NK-92 treated with Interleukin-12 subunit alpha and Interleukin-12 subunit beta, amount 100 ng/mL, for 24 hours (cell line): ENCODE data around the gene DPP6.

Experiments used
- DNase-seq: peaks from one replicate; lab custom pipeline; 2025; lab: John Stamatoyannopoulos, UW

DPP6 gene

GRCh38 chr7:154338701-154339506 is 286.7 kb downstream of the DPP6 start:
- DNase-seq: no peak

GRCh38 chr7:154342971-154343633 is 290.9 kb downstream of the DPP6 start:
- no peak for DNase-seq

- DNase-seq: no peak
Measured at GRCh38 chr7:154343778-154344412, 291.7 kb downstream of the DPP6 start.

DNA sequence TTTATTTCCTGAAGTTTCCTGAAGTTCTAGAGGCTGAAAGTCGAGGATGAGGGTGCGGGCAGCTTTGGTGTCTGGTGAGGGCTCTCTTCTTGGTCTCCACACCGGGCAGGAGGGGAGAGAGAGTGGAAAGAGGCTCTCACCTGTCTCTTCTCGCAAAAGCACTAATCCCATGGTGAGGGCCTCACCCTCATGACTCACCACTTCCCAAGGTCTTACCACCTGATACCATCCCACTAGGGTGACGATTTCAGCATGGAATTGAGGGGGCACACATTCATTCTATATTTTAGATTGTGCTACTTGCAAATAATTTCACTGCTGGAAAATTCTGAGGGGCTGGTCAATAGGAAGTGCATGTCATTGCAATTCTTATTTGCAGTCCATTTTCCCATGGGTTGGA is 292.9 kb downstream of the DPP6 start:
- no peak for DNase-seq

DNA sequence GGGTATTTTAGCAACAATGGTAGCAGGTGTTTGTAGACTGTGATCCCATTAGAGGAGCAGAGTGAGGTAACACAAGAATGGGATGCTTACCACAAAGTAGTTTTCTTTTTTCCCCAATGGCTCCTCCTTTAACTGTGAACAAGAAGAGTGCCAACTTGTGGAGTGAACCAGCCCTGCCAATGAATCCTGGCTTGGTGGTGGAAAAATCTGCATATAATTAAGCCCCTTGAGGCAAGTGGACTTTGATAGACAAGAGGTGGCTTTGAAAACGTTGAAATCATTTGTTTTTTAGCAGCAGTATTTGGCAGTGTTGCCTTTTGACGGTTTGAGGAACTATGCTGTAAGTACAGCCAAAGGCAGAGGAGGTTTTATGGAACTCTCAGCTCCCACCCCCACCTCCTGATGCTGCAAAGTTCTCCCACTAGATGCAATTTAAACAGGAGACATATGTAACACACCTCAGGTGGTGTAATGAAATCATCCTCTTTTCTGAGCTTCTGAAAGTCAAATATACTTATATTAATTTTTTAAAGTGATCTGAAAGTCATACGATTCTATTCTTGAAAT is 295.6 kb downstream of the DPP6 start:
- DNase-seq: no peak

DNA sequence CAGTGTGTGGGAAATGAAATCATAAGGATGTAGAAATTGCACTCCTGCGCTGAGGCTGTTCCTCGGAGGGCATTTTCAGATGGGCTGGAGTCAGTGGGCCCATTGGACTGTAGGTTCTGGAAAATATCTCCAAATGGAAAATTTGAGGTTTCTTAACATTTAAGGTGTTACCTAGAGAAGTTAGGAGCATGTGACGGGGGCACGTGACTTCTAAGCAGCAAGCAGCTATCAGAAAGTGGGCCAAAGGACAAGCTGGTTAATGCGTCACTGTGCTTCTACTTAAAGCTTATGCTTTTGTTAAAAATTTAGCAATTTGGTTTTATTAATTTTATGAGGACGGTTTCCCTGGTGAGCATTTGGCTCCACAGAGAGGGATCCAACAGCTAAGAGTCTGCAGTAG is 298.7 kb downstream of the DPP6 start:
- no peak for DNase-seq

DNA sequence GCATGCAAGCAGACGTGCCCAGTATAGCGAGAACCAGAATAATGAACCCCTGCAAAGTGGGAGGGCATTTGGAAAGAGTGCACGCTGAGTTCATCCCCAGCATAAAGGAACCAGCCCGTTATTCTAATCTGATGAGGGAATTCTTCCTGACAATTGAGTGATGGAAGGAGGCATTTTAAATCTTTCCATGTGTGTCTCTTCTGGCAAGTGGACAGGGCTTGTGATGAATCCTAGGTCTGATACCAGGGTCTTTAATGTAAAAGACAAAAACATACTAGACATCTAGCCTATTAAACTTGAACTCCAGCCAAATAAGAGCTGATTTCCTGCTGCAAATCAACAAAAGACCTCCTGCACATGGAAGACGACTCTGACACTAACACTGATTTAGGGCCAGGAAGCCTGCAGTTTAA is 301.2 kb downstream of the DPP6 start:
- no peak for DNase-seq

- no peak for DNase-seq
Measured at GRCh38 chr7:154364170-154364569, 312.0 kb downstream of the DPP6 start.

- DNase-seq: no peak
Measured at GRCh38 chr7:154371424-154371823, 319.2 kb downstream of the DPP6 start.

- DNase-seq: no peak
Measured at GRCh38 chr7:154372011-154372601, 319.9 kb downstream of the DPP6 start.

DNA sequence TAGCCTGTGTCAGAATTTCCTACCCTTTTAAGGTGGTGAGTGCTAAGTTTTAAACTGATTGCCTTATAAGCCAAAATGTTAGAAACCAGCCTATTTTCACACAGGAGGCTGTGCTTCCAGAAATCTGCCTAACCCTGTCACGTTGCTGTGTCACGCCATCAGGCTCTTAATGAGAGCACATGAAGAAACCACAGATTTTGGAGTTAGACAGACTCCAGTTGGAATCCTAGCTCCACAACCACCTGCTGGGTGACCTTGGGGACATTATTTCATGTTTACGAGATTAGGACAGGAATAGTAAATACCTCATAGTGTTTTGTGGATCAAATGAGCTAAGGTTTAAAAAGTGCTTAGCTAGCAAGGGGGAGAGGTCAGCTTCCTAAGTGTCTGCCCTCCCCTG is 321.8 kb downstream of the DPP6 start:
- DNase-seq: no peak

DNA sequence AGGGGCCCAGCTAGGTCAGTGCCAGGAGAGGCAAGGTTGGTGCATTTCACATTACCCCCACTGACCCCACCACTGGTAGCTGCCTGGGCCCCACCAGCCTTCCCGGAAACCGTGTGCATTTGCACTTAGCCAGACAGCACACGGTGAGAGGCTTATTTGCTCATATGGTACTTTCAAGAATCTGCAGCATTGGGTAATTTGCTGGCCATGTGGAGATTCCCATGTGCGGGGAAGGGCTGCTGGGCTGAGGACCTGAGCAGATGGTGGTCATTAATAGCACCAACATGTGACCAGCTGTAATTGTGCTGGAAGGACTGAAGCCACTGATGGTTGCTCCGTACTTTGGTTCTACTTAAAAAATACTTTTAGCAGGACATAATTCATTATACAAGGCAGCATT is 323.8 kb downstream of the DPP6 start:
- DNase-seq: no peak

GRCh38 chr7:154380771-154381170 is 328.6 kb downstream of the DPP6 start:
- no peak for DNase-seq

DNA sequence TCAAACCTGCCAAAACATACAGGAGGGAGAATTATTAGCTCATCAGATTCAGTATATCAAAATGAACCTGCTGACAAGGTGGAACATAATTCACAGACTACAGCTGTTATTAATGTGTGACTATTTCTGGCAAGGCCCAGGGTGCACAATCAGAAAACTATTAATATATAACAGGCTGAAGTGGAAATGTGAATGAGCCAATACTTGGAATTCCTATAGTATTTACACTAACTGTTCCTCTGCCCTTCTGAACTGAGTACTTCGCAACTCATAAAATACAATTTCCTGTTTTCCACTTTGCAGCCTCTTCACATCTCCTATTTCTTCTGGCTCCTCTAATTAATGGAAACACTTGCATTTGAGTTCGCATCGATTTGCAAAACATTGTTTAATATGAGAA is 330.8 kb downstream of the DPP6 start:
- no peak for DNase-seq

GRCh38 chr7:154385214-154385613 is 333.0 kb downstream of the DPP6 start:
- DNase-seq: no peak

DNA sequence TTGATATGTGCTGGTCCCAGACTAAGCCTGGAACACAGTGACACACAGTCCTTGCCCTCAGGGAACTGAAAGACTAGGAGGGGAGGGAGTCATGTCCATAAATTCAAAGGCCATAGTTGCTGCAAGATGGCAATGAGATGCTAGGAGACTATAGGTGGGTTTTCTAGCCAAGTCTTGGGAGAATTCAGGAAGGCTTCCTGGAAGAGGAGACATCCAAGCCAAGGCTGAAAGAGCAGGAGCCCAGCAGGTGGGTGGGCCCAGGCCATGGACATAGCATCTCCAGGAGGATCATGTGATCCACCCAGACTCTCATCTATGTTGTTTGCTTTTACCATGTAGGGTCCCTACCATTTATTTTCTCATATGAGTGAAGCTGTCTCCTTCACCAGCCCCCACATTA is 335.1 kb downstream of the DPP6 start:
- no peak for DNase-seq

DNA sequence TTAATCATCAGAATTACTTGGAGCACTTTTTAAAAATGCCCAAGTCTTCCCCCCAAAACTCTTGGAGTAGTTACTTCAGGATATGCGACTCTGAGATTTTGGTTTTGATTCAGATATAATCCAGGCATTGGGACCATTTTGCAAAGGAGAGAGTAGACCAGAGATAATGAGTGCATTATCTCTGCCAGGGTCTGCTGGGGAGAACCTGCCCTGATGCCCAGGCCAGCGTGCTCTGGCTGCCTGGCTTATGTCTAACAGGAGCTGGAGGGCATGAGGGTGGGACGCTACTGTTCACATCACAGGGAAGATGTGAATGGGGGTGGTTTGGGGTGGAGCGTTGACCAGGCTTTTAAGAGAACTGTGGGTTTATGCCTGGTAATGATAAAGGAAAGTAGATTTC is 336.2 kb downstream of the DPP6 start:
- DNase-seq: no peak

GRCh38 chr7:154388999-154389398 is 336.8 kb downstream of the DPP6 start:
- no peak for DNase-seq

DNA sequence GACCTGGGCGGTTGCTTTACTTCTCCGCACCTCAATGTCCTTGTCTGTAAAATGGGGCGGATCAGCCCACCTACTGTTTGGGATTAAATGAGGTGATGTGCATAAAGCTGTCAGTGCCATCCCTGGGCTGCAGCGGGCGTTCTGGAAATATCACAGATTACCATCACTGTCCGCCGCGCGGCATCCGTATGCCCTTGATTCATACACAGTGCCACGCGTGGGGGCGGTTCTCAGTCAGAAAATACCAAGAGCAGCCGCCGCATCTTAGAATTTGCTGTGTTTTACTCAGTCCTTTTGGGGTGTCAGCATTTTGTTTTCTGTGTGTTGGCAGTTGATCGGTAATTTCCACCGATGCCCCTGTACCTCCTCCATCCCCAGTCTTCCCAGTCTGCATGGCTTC is 338.8 kb downstream of the DPP6 start:
- no peak for DNase-seq

DNA sequence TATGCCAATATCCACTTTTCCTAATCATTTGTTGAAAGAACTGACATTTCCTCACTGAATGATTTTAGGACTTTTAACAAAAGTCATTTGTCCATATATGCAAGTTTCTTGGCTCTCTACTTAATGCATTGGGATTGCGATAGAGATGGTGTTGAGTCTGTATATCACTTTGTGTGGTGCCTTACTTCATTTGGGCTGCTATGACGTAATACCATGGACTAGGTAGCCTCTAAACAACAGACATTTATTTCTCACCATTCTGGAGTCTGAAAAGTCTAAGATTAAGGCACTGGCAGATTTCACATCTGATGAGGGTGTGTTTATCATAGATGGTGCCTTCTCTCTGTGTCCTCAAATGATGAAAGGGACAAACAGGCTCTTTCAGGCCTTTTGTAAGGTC is 342.6 kb downstream of the DPP6 start:
- no peak for DNase-seq

GRCh38 chr7:154406312-154406711 is 354.1 kb downstream of the DPP6 start:
- no peak for DNase-seq

- no peak for DNase-seq
Measured at GRCh38 chr7:154409703-154410311, 357.6 kb downstream of the DPP6 start.
